H9 (cell line): ENCODE data around the gene NDUFV2. TPM values are rescaled to one million over a fixed set of nuclear protein-coding genes. Genes with fewer than 3 reads are reported as not detected.

Experiments used
- DNase-seq: peaks from one replicate; pipeline ENCODE4 v3.0.0-alpha.2; 2017
- H2AFZ ChIP-seq: one replicate; pipeline ENCODE4 v1.6.1; 2013; ENCODE audit warnings: mild to moderate bottlenecking, low read length, control low read depth, moderate library complexity
- H2AK5ac ChIP-seq: 2 replicates; pipeline ENCODE4 v1.6.1; 2013; ENCODE audit warnings: low read length, control low read depth, mixed read lengths; ENCODE audit not compliant: insufficient read length
- H2BK120ac ChIP-seq: one replicate; pipeline ENCODE4 v1.6.1; 2013; ENCODE audit warnings: low read depth, mild to moderate bottlenecking, low read length, control low read depth, inconsistent platforms; ENCODE audit not compliant: poor library complexity, severe bottlenecking
- H2BK12ac ChIP-seq: 2 replicates; pipeline ENCODE4 v1.6.1; 2013; ENCODE audit warnings: low read length, control low read depth, mixed read lengths, low read depth; ENCODE audit not compliant: insufficient read length
- H2BK15ac ChIP-seq: 2 replicates; pipeline ENCODE4 v1.6.1; 2013; ENCODE audit warnings: low read depth, low read length, control low read depth
- H2BK20ac ChIP-seq: one replicate; pipeline ENCODE4 v1.6.1; 2013; ENCODE audit warnings: low read depth, mild to moderate bottlenecking, low read length, control low read depth, inconsistent platforms; ENCODE audit not compliant: poor library complexity, severe bottlenecking
- H2BK5ac ChIP-seq: 2 replicates; pipeline ENCODE4 v1.6.1; 2013; ENCODE audit warnings: low read length, control low read depth, mixed read lengths; ENCODE audit not compliant: insufficient read length
- H3K14ac ChIP-seq: 2 replicates; pipeline ENCODE4 v1.6.1; 2013; ENCODE audit warnings: low read length, control low read depth; ENCODE audit not compliant: insufficient read depth
- H3K18ac ChIP-seq: 2 replicates; pipeline ENCODE4 v1.6.1; 2013; ENCODE audit warnings: low read depth, mild to moderate bottlenecking, mixed read lengths, low read length, control low read depth; ENCODE audit not compliant: insufficient read length
- H3K23ac ChIP-seq: 2 replicates; pipeline ENCODE4 v1.6.1; 2013; ENCODE audit warnings: low read length, control low read depth, mixed read lengths, low read depth; ENCODE audit not compliant: insufficient read length
- H3K23me2 ChIP-seq: 2 replicates; pipeline ENCODE4 v1.6.1; 2013; ENCODE audit warnings: low read depth, mild to moderate bottlenecking, mixed read lengths, low read length, control low read depth; ENCODE audit not compliant: insufficient read length, poor library complexity, severe bottlenecking
- H3K27ac ChIP-seq: 2 replicates; pipeline ENCODE4 v1.5.1; 2013; ENCODE audit warnings: low read length, control low read depth, mixed read lengths, low read depth; ENCODE audit not compliant: insufficient read length
- H3K27me3 ChIP-seq: 2 replicates; pipeline ENCODE4 v1.6.1; 2013; ENCODE audit warnings: low read length, control low read depth, inconsistent platforms; ENCODE audit not compliant: insufficient read depth
- H3K4ac ChIP-seq: 2 replicates; pipeline ENCODE4 v1.6.1; 2013; ENCODE audit warnings: low read depth, mild to moderate bottlenecking, control low read depth, inconsistent platforms, low read length, moderate library complexity
- H3K4me1 ChIP-seq: 2 replicates; pipeline ENCODE4 v1.6.1; 2013; ENCODE audit warnings: low read length, control low read depth, inconsistent platforms; ENCODE audit not compliant: insufficient read depth
- H3K4me2 ChIP-seq: 2 replicates; pipeline ENCODE4 v1.6.1; 2013; ENCODE audit warnings: low read length, control low read depth, mixed read lengths; ENCODE audit not compliant: insufficient read length, insufficient read depth
- H3K56ac ChIP-seq: 2 replicates; pipeline ENCODE4 v1.6.1; 2013; ENCODE audit warnings: low read depth, mild to moderate bottlenecking, mixed read lengths, low read length, control low read depth; ENCODE audit not compliant: insufficient read length
- H3K79me1 ChIP-seq: 2 replicates; pipeline ENCODE4 v1.6.1; 2013; ENCODE audit warnings: low read depth, mild to moderate bottlenecking, moderate library complexity, low read length, control low read depth, inconsistent platforms; ENCODE audit not compliant: insufficient read depth, poor library complexity, severe bottlenecking
- H3K79me2 ChIP-seq: 2 replicates; pipeline ENCODE4 v1.6.1; 2013; ENCODE audit warnings: low read length, control low read depth, inconsistent platforms; ENCODE audit not compliant: insufficient read depth
- H3K9ac ChIP-seq: 2 replicates; pipeline ENCODE4 v1.6.1; 2013; ENCODE audit warnings: low read length, control low read depth, mixed read lengths; ENCODE audit not compliant: insufficient read length; ENCODE audit errors: extremely low read depth
- H3K9me3 ChIP-seq: one replicate; pipeline ENCODE4 v1.6.1; 2013; ENCODE audit warnings: low read depth, low read length, inconsistent platforms; ENCODE audit not compliant: control insufficient read depth
- H3T11ph ChIP-seq: one replicate; pipeline ENCODE4 v1.6.1; 2013; ENCODE audit warnings: mild to moderate bottlenecking, low read length, control low read depth, inconsistent platforms
- H4K20me1 ChIP-seq: one replicate; pipeline ENCODE4 v1.6.1; 2013; ENCODE audit not compliant: control insufficient read depth, insufficient read length, insufficient read depth
- H4K5ac ChIP-seq: 2 replicates; pipeline ENCODE4 v1.6.1; 2013; ENCODE audit warnings: low read depth, mild to moderate bottlenecking, mixed read lengths, low read length, control low read depth; ENCODE audit not compliant: insufficient read length
- H4K8ac ChIP-seq: replicated peaks from 2 replicates; pipeline ENCODE4 v1.6.1; 2013; ENCODE audit warnings: low read length, control low read depth, mixed read lengths, low read depth; ENCODE audit not compliant: insufficient read length
- H4K91ac ChIP-seq: 2 replicates; pipeline ENCODE4 v1.6.1; 2013; ENCODE audit warnings: low read depth, mild to moderate bottlenecking, moderate library complexity, mixed read lengths, low read length, control low read depth; ENCODE audit not compliant: insufficient read length
- H3K27ac Mint-ChIP-seq, 3 experiments: 2 replicates in 2 of 3; 3 replicates in 1 of 3; pipeline ENCODE4 v1.8.0; 2020 to 2021; ENCODE audit warnings: mixed read lengths in 3 of 3, mild to moderate bottlenecking in 1 of 3, moderate library complexity in 1 of 3
- H3K27me3 Mint-ChIP-seq: 2 replicates; pipeline ENCODE4 v1.8.0; 2021; ENCODE audit warnings: low read depth, mild to moderate bottlenecking, moderate library complexity, mixed read lengths
- H3K36me3 Mint-ChIP-seq, 3 experiments: 2 replicates in 2 of 3; 3 replicates in 1 of 3; pipeline ENCODE4 v1.8.0; 2020 to 2021; ENCODE audit warnings: low read depth in 3 of 3, mixed read lengths in 3 of 3; ENCODE audit not compliant: insufficient read depth in 1 of 3
- H3K4me1 Mint-ChIP-seq, 2 experiments: 2 replicates each; pipeline ENCODE4 v1.8.0; 2020; ENCODE audit warnings: mixed read lengths in 2 of 2
- H3K4me3 Mint-ChIP-seq, 2 experiments: 2 replicates in 1 of 2; 3 replicates in 1 of 2; pipeline ENCODE4 v1.8.0; 2020 to 2021; ENCODE audit warnings: mild to moderate bottlenecking in 2 of 2, mixed read lengths in 2 of 2, moderate library complexity in 1 of 2
- H3K9me3 Mint-ChIP-seq, 2 experiments: 2 replicates in 1 of 2; 3 replicates in 1 of 2; pipeline ENCODE4 v1.8.0; 2020; ENCODE audit warnings: mild to moderate bottlenecking in 2 of 2, mixed read lengths in 2 of 2, moderate library complexity in 1 of 2
- CTCF ChIP-seq: fragments of 200-600 bp; sonication (generic); conservative IDR thresholded peaks from 3 replicates; pipeline ENCODE4 v1.8.0; 2021; ENCODE audit warnings: antibody characterized with exemption, mild to moderate bottlenecking
- WGBS: extraction: QIAGEN DNeasy Blood & Tissue Kit; methylation state at CpG from one replicate; pipeline ENCODE4 v1.1.7; 2013; ENCODE audit warnings: missing lambda C conversion rate, low lambda C conversion rate, mixed read lengths; ENCODE audit not compliant: insufficient read length; ENCODE audit errors: extremely low coverage; 5-methylcytosine and 5-hydroxymethylcytosine counted together
- total RNA-seq: library from RNA; stranded (reverse); gene quantifications from 2 replicates; pipeline ENCODE4 v1.2.1, GENCODE V29; 2021

NDUFV2 gene
- total RNA-seq, 1 experiment from 2014 or later, result 206 TPM

- Mint-ChIP-seq H3K4me3 (no peak overlapping the region), H3K27me3 (no peaks in the 10 kb centered on the region), H3K36me3 (peaks cover 13 to 15% (median 14%) of the 10 kb centered on the region in 3 experiments), H3K4me1 (0 out of 4 replicates have a peak, but pooled peaks cover 0 to 1% of the 10 kb centered on the region in 2 experiments), H3K9me3 (peaks cover 8 to 9% of the 10 kb centered on the region in 2 experiments), H3K27ac (no peak overlapping the region)
- H3K79me2 ChIP-seq, result no peaks in the 10 kb centered on the region
- H3K9ac ChIP-seq, result no peak overlapping the region
- no peak overlapping the region for H3K14ac ChIP-seq
- H4K20me1 ChIP-seq, result no peaks in the 10 kb centered on the region
- H3K23ac ChIP-seq, result no peak overlapping the region
- no peak overlapping the region for H2BK15ac ChIP-seq
- no peaks in the 10 kb centered on the region for H3K27me3 ChIP-seq
- DNase-seq, result no peak
- no peak overlapping the region for H3T11ph ChIP-seq
- H2AK5ac ChIP-seq, result no peak overlapping the region
- TF ChIP-seq CTCF, result no peak
- H2AFZ ChIP-seq, result no peak overlapping the region
- no peak overlapping the region for H4K5ac ChIP-seq
- no peak overlapping the region for H2BK12ac ChIP-seq
- no peak overlapping the region for H4K8ac ChIP-seq
- H3K9me3 ChIP-seq, result no peaks in the 10 kb centered on the region
- WGBS, result no CpG with 5 or more reads among the region's 1 CpG
- H3K4me2 ChIP-seq, result no peak overlapping the region
- H3K23me2 ChIP-seq, result no peaks in the 10 kb centered on the region
- no peak overlapping the region for H2BK20ac ChIP-seq
- no peak overlapping the region for H2BK120ac ChIP-seq
- H3K18ac ChIP-seq, result no peak overlapping the region
- H3K56ac ChIP-seq, result no peak overlapping the region
- no peaks in the 10 kb centered on the region for H3K79me1 ChIP-seq
- no peak overlapping the region for H4K91ac ChIP-seq
- H3K27ac ChIP-seq, result no peak overlapping the region
- no peak overlapping the region for H3K4ac ChIP-seq
- no peaks in the 10 kb centered on the region for H3K4me1 ChIP-seq
- H2BK5ac ChIP-seq, result no peak overlapping the region
Observed at GRCh38 chr18:9175115-9175514, 72.6 kb downstream of the NDUFV2 start.
